ENCODE measurements around the gene GRID2IP. TPM values are rescaled to one million over a fixed set of nuclear protein-coding genes. Genes with fewer than 3 reads are reported as not detected.

Gene GRID2IP
- total and polyA plus RNA-seq, 7 donors: 0.23 to 0.39 TPM; not detected in 5

DNA sequence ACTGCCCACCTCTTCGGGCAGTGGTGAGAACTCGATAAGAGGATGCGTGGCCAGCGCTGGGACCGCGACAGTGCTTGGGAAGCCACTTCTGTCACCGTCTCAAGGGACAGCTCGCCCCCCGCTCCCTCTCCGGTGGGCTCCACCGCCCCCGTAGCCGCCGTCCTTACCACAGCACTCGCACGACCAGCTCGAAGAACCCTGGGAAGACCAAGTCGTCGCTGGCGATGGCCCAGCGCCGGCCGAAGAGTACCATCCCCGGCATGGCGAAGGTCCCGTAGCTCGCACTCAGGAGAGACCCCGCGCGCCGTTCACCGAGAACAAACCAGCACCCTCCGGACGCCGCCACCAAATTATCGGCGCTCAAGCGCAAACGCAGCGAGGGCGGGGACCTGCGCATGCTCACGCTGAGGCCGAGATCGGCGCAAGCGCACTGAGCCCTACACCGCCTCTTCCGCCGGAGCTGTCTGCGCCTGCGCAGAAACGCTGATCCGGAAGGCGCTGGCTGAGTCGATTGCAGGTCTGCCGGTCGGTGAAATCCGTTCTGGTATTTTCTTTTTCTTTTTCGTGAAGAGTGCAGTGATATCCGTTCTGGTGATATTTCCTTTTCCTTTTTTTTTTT lies 103.6 kb downstream of the GRID2IP start, which contains the start of gene DAGLB:
DAGLB (minus strand) TSS at position 374 of the 619 bp plus-strand sequence; CDS start at position 262, 112 bp downstream.
- intact Hi-C loops (cut with DNase I): no loop called here

More for the DNA sequence above, 103.6 kb downstream of the GRID2IP start, which contains the start of gene DAGLB:
- TF ChIP-seq POLR2A (IDR thresholded peaks at IDR 0.05) (peak; percentile 74 to 85), POLR2AphosphoS5 (IDR thresholded peaks at IDR 0.05) (peak; percentile 86 to 96 (median 92)), EP300 (IDR thresholded peaks at IDR 0.05) (no peak)
- WGBS, 2 donors: 0% methylated on average over 61 of the region's 61 CpGs
- no peaks in the 10 kb centered on the region for H3K27me3 ChIP-seq
- H3K4me3 ChIP-seq: peak within 1 kb of the TSS; percentile 78 to 93 (median 83)
- DNase-seq: peak; percentile 95
- H3K36me3 ChIP-seq: peaks cover 0 to 25% (median 5%) of the 10 kb centered on the region in 4 donors
- H3K4me1 ChIP-seq: peaks cover 0 to 33% (median 9%) of the 10 kb centered on the region in 4 donors
- H3K27ac ChIP-seq: peak within 1 kb of the TSS; percentile 88 to 97 (median 92)
- no peaks in the 10 kb centered on the region for H3K9me3 ChIP-seq

Other genes starting within 250 kb of the GRID2IP start
- 10 to 100 TPM; 13.3 to 21.9 (median 20.3) TPM for gene FAM220A, start 202.5 kb downstream of the GRID2IP start, total RNA-seq
- 10 to 100 TPM in 2 of 3 donors, 1 to 10 TPM in 1; 8.9 to 13.6 (median 10.2) TPM for gene FAM220A, start 202.5 kb downstream of the GRID2IP start, polyA plus RNA-seq
- gene RAC1, start 176.9 kb downstream of the GRID2IP start, total RNA-seq: 100 to 1,000 TPM; 117 to 170 (median 140) TPM
- 100 to 1,000 TPM; 286 to 382 (median 352) TPM for gene RAC1, start 176.9 kb downstream of the GRID2IP start, polyA plus RNA-seq
- 10 to 100 TPM in 2 of 4 donors, 1 to 10 TPM in 2; 7.5 to 11.7 (median 9.7) TPM for gene DAGLB, start 103.5 kb downstream of the GRID2IP start, total RNA-seq
- gene DAGLB, start 103.5 kb downstream of the GRID2IP start, polyA plus RNA-seq: 10 to 100 TPM in 1 of 3 donors, 1 to 10 TPM in 2; 3.0 to 10.9 (median 4.9) TPM
- 10 to 100 TPM; 42.4 to 72.0 (median 60.5) TPM for gene KDELR2, start 67.3 kb downstream of the GRID2IP start, total RNA-seq
- 100 to 1,000 TPM in 1 of 3 donors, 10 to 100 TPM in 2; 59.9 to 136 (median 80.5) TPM for gene KDELR2, start 67.3 kb downstream of the GRID2IP start, polyA plus RNA-seq
- 10 to 100 TPM; 51.0 to 73.6 (median 61.8) TPM for gene ZDHHC4, start 26.0 kb upstream of the GRID2IP start, total RNA-seq
- gene ZDHHC4, start 26.0 kb upstream of the GRID2IP start, polyA plus RNA-seq: 10 to 100 TPM; 32.4 to 38.8 (median 33.6) TPM
- gene INTS15, start 38.6 kb upstream of the GRID2IP start, total RNA-seq: 10 to 100 TPM; 16.3 to 30.2 (median 23.1) TPM
- 10 to 100 TPM; 10.4 to 18.1 (median 13.2) TPM for gene INTS15, start 38.6 kb upstream of the GRID2IP start, polyA plus RNA-seq
- 10 to 100 TPM; 20.0 to 36.0 (median 24.8) TPM for gene ZNF853, start 64.1 kb upstream of the GRID2IP start, total RNA-seq
- gene ZNF853, start 64.1 kb upstream of the GRID2IP start, polyA plus RNA-seq: 1 to 10 TPM in 2 of 3 donors, under 1 TPM in 1; 0.69 to 2.3 (median 1.8) TPM
- gene ZNF316, start 85.9 kb upstream of the GRID2IP start, total RNA-seq: 10 to 100 TPM; 10.2 to 49.6 (median 17.2) TPM
- gene ZNF316, start 85.9 kb upstream of the GRID2IP start, polyA plus RNA-seq: 10 to 100 TPM in 1 of 3 donors, 1 to 10 TPM in 2; 3.6 to 17.3 (median 5.3) TPM
- 10 to 100 TPM; 17.2 to 27.1 (median 22.9) TPM for gene ZNF12, start 155.5 kb upstream of the GRID2IP start, total RNA-seq
- gene ZNF12, start 155.5 kb upstream of the GRID2IP start, polyA plus RNA-seq: 1 to 10 TPM; 4.4 to 9.8 (median 6.6) TPM
- gene RSPH10B2, start 202.6 kb upstream of the GRID2IP start, total RNA-seq: under 1 TPM in 1 of 4 donors, not detected in 3; 0.36 TPM
- gene RSPH10B2, start 202.6 kb upstream of the GRID2IP start, polyA plus RNA-seq: under 1 TPM in 1 of 3 donors, not detected in 2; 0.12 TPM

Measured in sigmoid colon (tissue), 7 donors.